OCI-LY3 (cell line): ENCODE results near the gene STMN3.

Experiments used
- EZH2phosphoT487 ChIP-seq: fragments of 200-600 bp; shearing (Covaris generic); IDR thresholded peaks from 2 replicates; pipeline ENCODE4 v1.6.1; 2018; ENCODE audit warnings: antibody characterized with exemption, mixed run types, low read depth
- TF ChIP-seq, protein P1 (sequence below): fragments of 200-600, 300-600 bp; sonication (generic); IDR thresholded peaks from 2 replicates; pipeline ENCODE4 v1.5.1; 2014; ENCODE audit warnings: antibody characterized with exemption, low read length, low read depth

DNA sequence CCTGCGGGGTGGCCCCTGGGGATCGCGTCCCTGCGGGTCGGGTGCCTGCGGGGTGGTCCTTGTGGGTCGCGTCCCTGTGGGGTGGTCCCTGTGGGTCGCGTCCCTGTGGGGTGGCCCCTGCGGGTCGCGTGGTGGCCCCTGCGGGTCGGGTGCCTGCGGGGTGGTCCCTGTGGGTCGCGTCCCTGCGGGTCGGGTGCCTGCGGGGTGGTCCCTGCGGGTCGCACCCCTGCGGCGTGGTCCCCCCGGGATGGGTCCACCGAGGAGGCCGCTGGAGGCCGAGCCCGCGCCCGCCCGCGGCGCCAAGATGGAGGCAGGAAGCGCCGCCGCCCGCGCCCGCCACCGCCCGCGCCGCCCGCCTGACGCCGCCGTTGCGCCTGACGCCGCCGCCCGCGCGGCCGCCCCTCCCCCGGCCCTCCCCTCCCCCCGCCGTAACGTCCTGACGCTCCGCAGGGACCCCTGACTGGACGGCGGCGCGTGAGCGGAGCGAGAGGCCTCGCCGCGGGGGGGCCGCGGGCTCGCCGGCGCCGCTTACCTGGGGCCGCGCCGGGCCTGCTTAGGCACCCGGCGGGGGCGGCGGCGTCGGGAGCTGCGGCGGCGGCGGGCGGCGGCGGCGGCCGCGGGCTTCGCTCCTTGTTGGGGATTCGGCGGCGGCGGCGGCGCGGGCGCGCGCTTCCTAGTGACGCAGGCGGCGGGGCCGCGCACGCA is 26.6 kb downstream of the STMN3 start, which contains the start of gene GMEB2:
- TF ChIP-seq, protein P1, sequence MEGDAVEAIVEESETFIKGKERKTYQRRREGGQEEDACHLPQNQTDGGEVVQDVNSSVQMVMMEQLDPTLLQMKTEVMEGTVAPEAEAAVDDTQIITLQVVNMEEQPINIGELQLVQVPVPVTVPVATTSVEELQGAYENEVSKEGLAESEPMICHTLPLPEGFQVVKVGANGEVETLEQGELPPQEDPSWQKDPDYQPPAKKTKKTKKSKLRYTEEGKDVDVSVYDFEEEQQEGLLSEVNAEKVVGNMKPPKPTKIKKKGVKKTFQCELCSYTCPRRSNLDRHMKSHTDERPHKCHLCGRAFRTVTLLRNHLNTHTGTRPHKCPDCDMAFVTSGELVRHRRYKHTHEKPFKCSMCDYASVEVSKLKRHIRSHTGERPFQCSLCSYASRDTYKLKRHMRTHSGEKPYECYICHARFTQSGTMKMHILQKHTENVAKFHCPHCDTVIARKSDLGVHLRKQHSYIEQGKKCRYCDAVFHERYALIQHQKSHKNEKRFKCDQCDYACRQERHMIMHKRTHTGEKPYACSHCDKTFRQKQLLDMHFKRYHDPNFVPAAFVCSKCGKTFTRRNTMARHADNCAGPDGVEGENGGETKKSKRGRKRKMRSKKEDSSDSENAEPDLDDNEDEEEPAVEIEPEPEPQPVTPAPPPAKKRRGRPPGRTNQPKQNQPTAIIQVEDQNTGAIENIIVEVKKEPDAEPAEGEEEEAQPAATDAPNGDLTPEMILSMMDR: no peak
- TF ChIP-seq EZH2phosphoT487: no peak
